H1 (cell line): ENCODE data around the gene MORC1. TPM values are rescaled to one million over a fixed set of nuclear protein-coding genes. Genes with fewer than 3 reads are reported as not detected.

ENCODE experiments used
- CTCF ChIA-PET: fragments of 300-600 bp; sonication (Branson Sonifier 250); formaldehyde crosslinking; loops from one replicate; lab custom pipeline; 2021; ENCODE audit not compliant: partially characterized antibody; lab: Charles Lee
- POLR2A ChIA-PET: fragments of 300-600 bp; sonication (Branson Sonifier 250); formaldehyde crosslinking; loops from one replicate; lab custom pipeline; 2021; ENCODE audit warnings: inconsistent platforms; ENCODE audit not compliant: partially characterized antibody; lab: Charles Lee
- DNase-seq, 2 experiments: peaks; one replicate each; pipeline versions ENCODE4 v3.0.0 to v3.0.0-alpha.2; 2010 to 2022; ENCODE audit warnings: low spot score in 2 of 2, low read depth in 1 of 2, mixed read lengths in 1 of 2
- FAIRE-seq: peaks from 2 replicates; lab custom pipeline; 2011; peaks lifted over from hg19 to GRCh38; lab: Jason Lieb, UNC
- H2AFZ ChIP-seq: 2 replicates; pipeline ENCODE4 v1.8.1; 2012; ENCODE audit warnings: low read length, inconsistent platforms
- H2AK5ac ChIP-seq: 2 replicates; pipeline ENCODE4 v1.6.1; 2013; ENCODE audit warnings: low read depth, low read length
- H2BK120ac ChIP-seq: replicated peaks from 2 replicates; pipeline ENCODE3; 2013; ENCODE audit warnings: low read depth, low read length, inconsistent platforms
- H2BK12ac ChIP-seq: 2 replicates; pipeline ENCODE4 v1.6.1; 2013; ENCODE audit warnings: low read depth, low read length
- H2BK15ac ChIP-seq: 2 replicates; pipeline ENCODE4 v1.6.1; 2013; ENCODE audit warnings: low read length
- H2BK20ac ChIP-seq: 2 replicates; pipeline ENCODE4 v1.6.1; 2013; ENCODE audit warnings: low read length
- H2BK5ac ChIP-seq: 2 replicates; pipeline ENCODE4 v1.6.1; 2013; ENCODE audit warnings: low read depth, low read length
- H3K14ac ChIP-seq: 2 replicates; pipeline ENCODE4 v1.6.1; 2013; ENCODE audit warnings: inconsistent platforms; ENCODE audit not compliant: insufficient read length
- H3K18ac ChIP-seq: 2 replicates; pipeline ENCODE4 v1.6.1; 2013; ENCODE audit warnings: low read length; ENCODE audit errors: extremely low read depth
- H3K23ac ChIP-seq: 2 replicates; pipeline ENCODE4 v1.6.1; 2013; ENCODE audit warnings: inconsistent platforms; ENCODE audit not compliant: insufficient read length
- H3K23me2 ChIP-seq: 2 replicates; pipeline ENCODE4 v1.6.1; 2013; ENCODE audit warnings: low read depth, low read length
- H3K27ac ChIP-seq: 2 replicates; pipeline ENCODE4 v1.6.1; 2011; ENCODE audit warnings: low read depth, low read length, inconsistent platforms
- H3K27me3 ChIP-seq, 4 experiments: replicated peaks in 1 of 4; 1 replicate in 1 of 4; 2 replicates in 3 of 4; pipeline versions ENCODE4 v1.6.1 to v1.8.1; 2011 to 2013; ENCODE audit warnings: low read length in 3 of 4, mild to moderate bottlenecking in 3 of 4, inconsistent platforms in 2 of 4, mixed read lengths in 2 of 4, moderate library complexity in 1 of 4; ENCODE audit not compliant: control insufficient read depth in 3 of 4, insufficient read depth in 3 of 4; ENCODE audit errors: extremely low read depth in 1 of 4
- H3K36me3 ChIP-seq, 4 experiments: 2 replicates each; pipeline versions ENCODE4 v1.6.1 to v1.8.1; 2011 to 2013; ENCODE audit warnings: mild to moderate bottlenecking in 4 of 4, low read length in 3 of 4, moderate library complexity in 2 of 4, control low read depth in 1 of 4, inconsistent platforms in 1 of 4; ENCODE audit not compliant: insufficient read depth in 4 of 4, control insufficient read depth in 2 of 4
- H3K4ac ChIP-seq: replicated peaks from 2 replicates; pipeline ENCODE3; 2013; ENCODE audit warnings: low read length, low read depth, mixed read lengths, inconsistent platforms; ENCODE audit not compliant: insufficient read length
- H3K4me1 ChIP-seq, 4 experiments: replicated peaks in 1 of 4; 1 replicate in 1 of 4; 2 replicates in 3 of 4; pipeline versions ENCODE4 v1.6.1 to v1.8.1; 2011 to 2013; ENCODE audit warnings: low read length in 3 of 4, inconsistent platforms in 2 of 4, mixed read lengths in 1 of 4; ENCODE audit not compliant: insufficient read depth in 4 of 4, control insufficient read depth in 3 of 4
- H3K4me2 ChIP-seq, 2 experiments: 2 replicates each; pipeline versions ENCODE4 v1.6.1 to v1.8.1; 2011 to 2013; ENCODE audit warnings: low read depth in 2 of 2, low read length in 2 of 2, control low read depth in 1 of 2, inconsistent platforms in 1 of 2, mild to moderate bottlenecking in 1 of 2; ENCODE audit not compliant: insufficient read depth in 1 of 2
- H3K4me3 ChIP-seq, 4 experiments: fragments of 200-600, 300-600 bp in 1 of 4; sonication (generic), shearing (Covaris generic), sonication (Bioruptor Twin) in 1 of 4; 2 replicates each; pipeline versions ENCODE4 v1.5.1 to v1.8.1; 2011 to 2016; ENCODE audit warnings: low read length in 4 of 4, low read depth in 3 of 4, control low read depth in 2 of 4, inconsistent platforms in 2 of 4, mild to moderate bottlenecking in 2 of 4, mixed read lengths in 1 of 4, moderate library complexity in 1 of 4; ENCODE audit not compliant: insufficient read depth in 2 of 4; ENCODE audit errors: extremely low read depth in 1 of 4
- H3K56ac ChIP-seq: replicated peaks from 2 replicates; pipeline ENCODE3; 2013; ENCODE audit warnings: low read depth, mild to moderate bottlenecking, mixed read lengths, low read length, inconsistent platforms; ENCODE audit not compliant: insufficient read length
- H3K79me1 ChIP-seq: 2 replicates; pipeline ENCODE4 v1.6.1; 2013; ENCODE audit warnings: low read depth, low read length, control low read depth
- H3K79me2 ChIP-seq, 2 experiments: 2 replicates each; pipeline versions ENCODE4 v1.6.1 to v1.8.1; 2012 to 2013; ENCODE audit warnings: low read length in 2 of 2, mild to moderate bottlenecking in 2 of 2, inconsistent platforms in 1 of 2; ENCODE audit not compliant: insufficient read depth in 2 of 2, control insufficient read depth in 1 of 2
- H3K9ac ChIP-seq, 4 experiments: replicated peaks in 1 of 4; 1 replicate in 1 of 4; 2 replicates in 3 of 4; pipeline versions ENCODE4 v1.6.1 to v1.8.1; 2011 to 2013; ENCODE audit warnings: low read depth in 3 of 4, low read length in 3 of 4, control low read depth in 2 of 4, mild to moderate bottlenecking in 2 of 4, moderate library complexity in 2 of 4, inconsistent platforms in 1 of 4; ENCODE audit errors: extremely low read depth in 1 of 4
- H3K9me3 ChIP-seq, 2 experiments: 2 replicates each; pipeline versions ENCODE4 v1.6.1 to v1.8.1; 2012 to 2013; ENCODE audit warnings: mild to moderate bottlenecking in 2 of 2, moderate library complexity in 2 of 2, control low read depth in 1 of 2, inconsistent platforms in 1 of 2, low read depth in 1 of 2, low read length in 1 of 2, mixed read lengths in 1 of 2; ENCODE audit not compliant: insufficient read depth in 2 of 2
- H4K20me1 ChIP-seq, 2 experiments: replicated peaks in 1 of 2; 2 replicates each; pipeline versions ENCODE3 to v1.8.1; 2011 to 2013; ENCODE audit warnings: inconsistent platforms in 2 of 2, low read length in 2 of 2, mild to moderate bottlenecking in 1 of 2; ENCODE audit not compliant: insufficient read depth in 2 of 2, control insufficient read depth in 1 of 2
- H4K5ac ChIP-seq: 2 replicates; pipeline ENCODE4 v1.6.1; 2013; ENCODE audit warnings: low read length, low read depth, mixed read lengths, inconsistent platforms; ENCODE audit not compliant: insufficient read length
- H4K8ac ChIP-seq: 2 replicates; pipeline ENCODE4 v1.8.0; 2013; ENCODE audit warnings: mild to moderate bottlenecking, moderate library complexity, low read length, inconsistent platforms; ENCODE audit not compliant: insufficient read depth; ENCODE audit errors: extremely low read depth
- H4K91ac ChIP-seq: replicated peaks from 2 replicates; pipeline ENCODE3; 2013; ENCODE audit warnings: low read length, mixed read lengths, inconsistent platforms; ENCODE audit not compliant: insufficient read length
- ASH2L ChIP-seq: fragments of 200-600, 300-600 bp; sonication (generic); IDR thresholded peaks from one replicate; pipeline ENCODE4 v1.7.1; 2017; ENCODE audit warnings: low read length
- WGBS, 2 experiments: shearing (Covaris generic) in 1 of 2; methylation state at CpG; one replicate each; pipeline versions ENCODE4 v1.1.6 to v1.1.7; 2013 to 2015; ENCODE audit warnings: low lambda C conversion rate in 2 of 2, mixed read lengths in 2 of 2, inconsistent platforms in 1 of 2, low coverage in 1 of 2, missing lambda C conversion rate in 1 of 2; ENCODE audit not compliant: insufficient replicate concordance in 2 of 2, insufficient coverage in 1 of 2, insufficient read length in 1 of 2; ENCODE audit errors: extremely low coverage in 1 of 2, missing lambda C conversion rate in 1 of 2; 5-methylcytosine and 5-hydroxymethylcytosine counted together
- polyA plus RNA-seq, 7 experiments: library from polyadenylated mRNA; depleted of rRNA in 3 of 7; stranded (reverse) in 5 of 7; unstranded in 2 of 7; fragments of >200 nt in 5 of 7; fragments of 200-250 nt in 2 of 7; gene quantifications; 1 replicate in 5 of 7; 2 replicates in 1 of 7; 4 replicates in 1 of 7; pipeline versions ENCODE4 v1.2.1 to v1.2.3, GENCODE V29; 2011 to 2013; ENCODE audit warnings: missing spikeins in 2 of 7, mixed read lengths in 2 of 7
- total RNA-seq: library from RNA; stranded (reverse); fragmentation: NEBNext Ultra II Directional; extraction: Animal tissue kit (Norgen Biotek cat#: 25700); gene quantifications from 2 replicates; pipeline ENCODE4 v1.2.1, GENCODE V29; 2021

The MORC1 gene
- total and polyA plus RNA-seq, 2 of the 8 experiments (the other 6 are each of a cell fraction or from before 2014, with no cell fraction given): not detected

- Histone ChIP-seq H2AFZ (no peak overlapping the region), H3K4me3 (no peak overlapping the region), H3K18ac (no peak overlapping the region), H3K36me3 (no peaks in the 10 kb centered on the region), H3K27me3 (no peaks in the 10 kb centered on the region), H3K4me1 (no peaks in the 10 kb centered on the region), H3K23ac (no peak overlapping the region), H4K91ac (no peak overlapping the region), H3K9ac (no peak overlapping the region), H2BK5ac (no peak overlapping the region), H4K20me1 (no peaks in the 10 kb centered on the region), H2BK15ac (no peak overlapping the region), H2AK5ac (no peak overlapping the region), H4K5ac (no peak overlapping the region), H3K4me2 (no peak overlapping the region), H3K14ac (no peak overlapping the region), H3K23me2 (no peaks in the 10 kb centered on the region), H3K79me1 (no peaks in the 10 kb centered on the region), H2BK12ac (no peak overlapping the region), H4K8ac (no peak overlapping the region), H3K27ac (no peak overlapping the region), H2BK120ac (no peak overlapping the region), H2BK20ac (no peak overlapping the region), H3K4ac (no peak overlapping the region), H3K9me3 (no peaks in the 10 kb centered on the region), H3K79me2 (no peaks in the 10 kb centered on the region), H3K56ac (no peak overlapping the region)
- no peak for FAIRE-seq
- no peak for TF ChIP-seq ASH2L
- DNase-seq: no peak
- POLR2A ChIA-PET: no interaction called here
- 92% methylated on average over 1 of the region's 1 CpG; no CpG with 5 or more reads in 1 of the 2 experiments for WGBS, 2 experiments
- CTCF ChIA-PET: no interaction called here
These were observed 134.9 kb downstream of the MORC1 start for GRCh38 chr3:108983051-108983450.
